GM21529 (cell line): ENCODE measurements around the gene LARP1.
"Not testable (repeated sequence)": the region's sequence is repeated elsewhere in the genome, so short reads cannot be mapped to it uniquely, and the experiment has no call there.

Experiments used
- ATAC-seq: cut with Tn5 transposase; IDR thresholded peaks from one replicate; pipeline ENCODE4 v1.9.1; 2021; ENCODE audit not compliant: unreplicated experiment

LARP1 gene

GRCh38 chr5:154734370-154735248 is 20.6 kb upstream of the LARP1 start:
- ATAC-seq, result no peak

- ATAC-seq, result not testable (repeated sequence)
Observed at GRCh38 chr5:154735362-154735761, 19.8 kb upstream of the LARP1 start.

GRCh38 chr5:154736372-154736771 is 18.8 kb upstream of the LARP1 start:
- not testable (repeated sequence) for ATAC-seq

GRCh38 chr5:154737667-154738320 is 17.4 kb upstream of the LARP1 start:
- ATAC-seq, result no peak

GRCh38 chr5:154740483-154740882 is 14.7 kb upstream of the LARP1 start:
- no peak for ATAC-seq

GRCh38 chr5:154740957-154741356 is 14.2 kb upstream of the LARP1 start:
- ATAC-seq, result no peak

GRCh38 chr5:154741415-154741814 is 13.8 kb upstream of the LARP1 start:
- no peak for ATAC-seq

- no peak for ATAC-seq
Observed at GRCh38 chr5:154743812-154744211, 11.4 kb upstream of the LARP1 start.

- ATAC-seq, result no peak
Observed at GRCh38 chr5:154745349-154745748, 9.8 kb upstream of the LARP1 start.

- no peak for ATAC-seq
Observed at GRCh38 chr5:154749491-154749890, 5.7 kb upstream of the LARP1 start.

GRCh38 chr5:154750641-154751040 is 4.5 kb upstream of the LARP1 start:
- ATAC-seq, result not testable (repeated sequence)

GRCh38 chr5:154751854-154752253 is 3.3 kb upstream of the LARP1 start:
- ATAC-seq, result no peak

- ATAC-seq, result no peak
Observed at GRCh38 chr5:154753792-154754191, 1.4 kb upstream of the LARP1 start.

GRCh38 chr5:154754460-154755360 is 467 bp upstream of the LARP1 start:
- peak; percentile 87 for ATAC-seq

- no peak for ATAC-seq
Observed at GRCh38 chr5:154756009-154756867, 1.1 kb downstream of the LARP1 start.

GRCh38 chr5:154756868-154757813 is 2.0 kb downstream of the LARP1 start:
- no peak for ATAC-seq

- no peak for ATAC-seq
Observed at GRCh38 chr5:154757814-154758406, 2.7 kb downstream of the LARP1 start.

- ATAC-seq, result no peak
Observed at GRCh38 chr5:154758493-154758892, 3.3 kb downstream of the LARP1 start.

- no peak for ATAC-seq
Observed at GRCh38 chr5:154758977-154759376, 3.8 kb downstream of the LARP1 start.
